AG04450 (cell line): ENCODE results near the gene UBE2F. TPM values are rescaled to one million over a fixed set of nuclear protein-coding genes. Genes with fewer than 3 reads are reported as not detected.

ENCODE experiments used
- CTCF ChIA-PET: fragments of 300-600, 350-600 bp; formaldehyde crosslinking; extraction: SDS; loops from one replicate; lab custom pipeline; 2022; ENCODE audit warnings: antibody characterized with exemption, inconsistent platforms; lab: Charles Lee
- POLR2A ChIA-PET: fragments of 350-600 bp; formaldehyde crosslinking; extraction: SDS; loops from one replicate; lab custom pipeline; 2021; ENCODE audit warnings: antibody characterized with exemption, inconsistent platforms; lab: Yijun Ruan, JAX
- DNase-seq: peaks from one replicate; pipeline ENCODE4 v3.0.0-alpha.2; 2011; ENCODE audit warnings: low read depth, low spot score
- H3K27ac ChIP-seq: one replicate; pipeline ENCODE4 v1.5.1; 2012; ENCODE audit warnings: low read depth, low read length, control low read depth
- H3K27me3 ChIP-seq: one replicate; pipeline ENCODE4 v1.6.0; 2012; ENCODE audit warnings: low read length; ENCODE audit not compliant: control insufficient read depth, insufficient read depth
- H3K4me3 ChIP-seq: 2 replicates; pipeline ENCODE4 v1.5.1; 2011; ENCODE audit warnings: mild to moderate bottlenecking, low read depth, low read length, control low read depth
- H3K9me3 ChIP-seq: 2 replicates; pipeline ENCODE4 v1.5.1; 2012; ENCODE audit warnings: low read length; ENCODE audit not compliant: control insufficient read depth, insufficient read depth
- polyA minus RNA-seq: library from RNA; depleted of rRNA, polyadenylated mRNA; stranded (reverse); fragments of >200 nt; gene quantifications from 2 replicates; pipeline ENCODE4 v1.2.3, GENCODE V29; 2011; rRNA and poly(A)+ RNA removed
- polyA plus RNA-seq: library from polyadenylated mRNA; depleted of rRNA; stranded (reverse); fragments of >200 nt; gene quantifications from 2 replicates; pipeline ENCODE4 v1.2.3, GENCODE V29; 2011; rRNA removed
- TF ChIP-seq, protein P1 (sequence below): IDR thresholded peaks from 2 replicates; pipeline ENCODE4 v1.5.1; 2011; ENCODE audit warnings: low read depth, low read length, control low read depth, inconsistent platforms

UBE2F gene, protein sequence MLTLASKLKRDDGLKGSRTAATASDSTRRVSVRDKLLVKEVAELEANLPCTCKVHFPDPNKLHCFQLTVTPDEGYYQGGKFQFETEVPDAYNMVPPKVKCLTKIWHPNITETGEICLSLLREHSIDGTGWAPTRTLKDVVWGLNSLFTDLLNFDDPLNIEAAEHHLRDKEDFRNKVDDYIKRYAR
- polyA plus RNA-seq (91.8 and 119 TPM in 2 replicates), polyA minus RNA-seq (34.3 and 42.1 TPM in 2 replicates)

DNA sequence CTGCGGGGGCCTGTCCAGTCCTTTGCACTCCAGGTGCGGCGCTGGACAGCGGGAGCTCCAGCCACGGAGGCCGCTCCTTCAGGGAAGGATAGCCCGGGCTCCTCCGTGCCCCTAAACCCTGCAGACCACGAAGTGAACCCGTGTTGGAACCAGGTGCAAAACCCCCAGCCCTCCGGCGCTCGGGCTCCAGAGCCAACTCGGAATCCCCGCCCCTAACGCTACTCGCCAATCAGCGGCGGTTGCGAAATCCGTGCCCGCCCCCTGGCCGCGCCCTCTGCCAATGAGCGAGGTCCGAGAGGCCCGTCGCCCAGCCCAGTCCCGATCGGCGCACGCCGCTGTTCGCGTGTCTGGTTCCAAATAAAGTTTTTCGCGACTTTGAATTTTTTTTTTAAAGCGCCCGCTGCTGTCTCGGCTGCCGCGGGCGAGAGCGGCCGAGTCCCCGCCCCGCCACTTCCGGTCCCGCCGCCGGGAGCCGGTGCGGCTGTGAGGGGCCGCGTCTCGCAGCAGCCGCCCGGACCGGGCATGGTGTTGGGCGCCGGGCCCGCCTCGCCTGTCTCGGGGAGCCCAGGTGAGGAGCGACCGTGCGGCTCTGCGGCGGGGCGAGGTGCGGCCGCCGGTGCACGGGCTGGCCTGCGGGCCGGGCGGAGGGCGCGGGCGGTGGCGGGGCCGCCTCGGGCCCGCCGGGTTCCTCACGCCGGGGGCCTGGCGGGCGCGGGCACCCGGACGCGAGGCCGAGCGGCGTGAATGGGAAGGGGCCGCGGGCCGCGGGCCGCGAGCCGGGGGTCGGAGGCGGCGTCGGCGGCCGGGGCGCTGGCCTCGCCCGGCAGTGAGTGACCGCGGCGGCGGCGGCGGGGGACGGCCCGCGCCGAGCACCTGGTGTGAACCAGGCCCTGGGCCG, at the start of gene UBE2F:
TSS of gene UBE2F (plus strand) at position 450 of the 898 bp plus-strand sequence. CDS start 6,094 bp downstream, outside the sequence.
- TF ChIP-seq, protein P1, sequence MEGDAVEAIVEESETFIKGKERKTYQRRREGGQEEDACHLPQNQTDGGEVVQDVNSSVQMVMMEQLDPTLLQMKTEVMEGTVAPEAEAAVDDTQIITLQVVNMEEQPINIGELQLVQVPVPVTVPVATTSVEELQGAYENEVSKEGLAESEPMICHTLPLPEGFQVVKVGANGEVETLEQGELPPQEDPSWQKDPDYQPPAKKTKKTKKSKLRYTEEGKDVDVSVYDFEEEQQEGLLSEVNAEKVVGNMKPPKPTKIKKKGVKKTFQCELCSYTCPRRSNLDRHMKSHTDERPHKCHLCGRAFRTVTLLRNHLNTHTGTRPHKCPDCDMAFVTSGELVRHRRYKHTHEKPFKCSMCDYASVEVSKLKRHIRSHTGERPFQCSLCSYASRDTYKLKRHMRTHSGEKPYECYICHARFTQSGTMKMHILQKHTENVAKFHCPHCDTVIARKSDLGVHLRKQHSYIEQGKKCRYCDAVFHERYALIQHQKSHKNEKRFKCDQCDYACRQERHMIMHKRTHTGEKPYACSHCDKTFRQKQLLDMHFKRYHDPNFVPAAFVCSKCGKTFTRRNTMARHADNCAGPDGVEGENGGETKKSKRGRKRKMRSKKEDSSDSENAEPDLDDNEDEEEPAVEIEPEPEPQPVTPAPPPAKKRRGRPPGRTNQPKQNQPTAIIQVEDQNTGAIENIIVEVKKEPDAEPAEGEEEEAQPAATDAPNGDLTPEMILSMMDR = no peak
- no peak within 1 kb of the TSS for H3K27ac ChIP-seq
- CTCF ChIA-PET = no interaction called here
- peaks cover 14% of the 10 kb centered on the region for H3K9me3 ChIP-seq
- POLR2A ChIA-PET = no interaction called here
- peak; percentile 91 for DNase-seq
- H3K27me3 ChIP-seq = no peaks in the 10 kb centered on the region
- peak within 1 kb of the TSS; percentile 81 for H3K4me3 ChIP-seq

DNA sequence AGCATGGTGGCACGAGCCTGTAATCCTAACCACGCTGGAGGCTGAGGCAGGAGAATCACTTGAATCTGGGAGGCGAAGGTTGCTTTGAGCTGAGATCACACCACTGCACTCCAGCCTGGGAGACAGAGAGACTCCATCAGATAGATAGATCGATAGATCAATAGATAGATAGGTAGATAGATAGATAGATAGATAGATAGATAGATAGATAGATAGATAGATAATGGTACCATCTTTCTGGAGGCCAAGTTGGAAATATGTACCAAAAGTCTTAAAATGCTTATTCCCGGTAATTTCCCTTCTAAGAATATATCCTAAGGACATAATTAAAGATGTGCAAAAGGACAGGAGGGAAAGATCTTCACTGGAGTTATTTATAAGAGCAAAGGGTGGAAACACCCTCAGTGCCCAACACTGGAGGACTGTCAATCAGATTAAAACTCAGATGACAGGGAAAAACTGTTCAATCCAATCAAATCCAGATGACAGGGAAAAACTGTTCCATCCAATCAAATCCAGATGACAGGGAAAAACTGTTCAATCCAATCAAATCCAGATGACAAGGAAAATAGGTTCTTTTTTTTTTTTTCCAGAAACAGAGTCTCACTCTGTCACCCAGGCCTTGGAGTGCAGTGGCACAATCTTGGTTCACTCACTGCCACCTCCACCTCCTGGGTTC, 49.0 kb upstream of the UBE2F start:
- no peak for DNase-seq
- H3K27ac ChIP-seq = no peak overlapping the region
- CTCF ChIA-PET = no interaction called here

DNA sequence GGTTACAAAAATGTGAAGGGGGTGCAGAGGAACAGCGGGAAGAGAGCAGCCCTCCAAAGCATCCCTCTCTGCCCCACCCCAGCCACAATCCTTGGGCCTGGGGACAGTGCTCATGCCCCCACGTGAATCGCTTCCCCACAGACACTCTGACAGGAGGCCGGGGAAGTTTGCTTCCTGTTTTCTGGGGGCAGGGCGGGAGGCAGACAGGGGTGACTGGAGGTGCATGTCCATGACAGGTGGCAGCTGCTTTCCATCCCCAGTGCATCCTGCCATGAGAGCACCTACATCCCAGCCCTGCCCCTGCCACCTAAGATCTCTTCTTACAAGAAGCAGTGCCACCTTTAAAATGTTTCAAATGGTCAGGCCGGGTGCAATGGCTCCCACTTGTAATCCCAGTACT, 47.2 kb upstream of the UBE2F start:
- Histone ChIP-seq H3K27me3 (no peaks in the 10 kb centered on the region), H3K9me3 (no peaks in the 10 kb centered on the region; the same call in 1 of the 2 replicates), H3K27ac (no peak overlapping the region), H3K4me3 (no peak overlapping the region)
- DNase-seq = no peak
- TF ChIP-seq, protein P1 = no peak
- CTCF ChIA-PET = no interaction called here
- POLR2A ChIA-PET = no interaction called here

More for the DNA sequence above, 49.0 kb upstream of the UBE2F start:
- Histone ChIP-seq H3K27me3 (no peaks in the 10 kb centered on the region), H3K9me3 (no peaks in the 10 kb centered on the region), H3K4me3 (no peak overlapping the region)
- POLR2A ChIA-PET = no interaction called here
- TF ChIP-seq, protein P1 = no peak

DNA sequence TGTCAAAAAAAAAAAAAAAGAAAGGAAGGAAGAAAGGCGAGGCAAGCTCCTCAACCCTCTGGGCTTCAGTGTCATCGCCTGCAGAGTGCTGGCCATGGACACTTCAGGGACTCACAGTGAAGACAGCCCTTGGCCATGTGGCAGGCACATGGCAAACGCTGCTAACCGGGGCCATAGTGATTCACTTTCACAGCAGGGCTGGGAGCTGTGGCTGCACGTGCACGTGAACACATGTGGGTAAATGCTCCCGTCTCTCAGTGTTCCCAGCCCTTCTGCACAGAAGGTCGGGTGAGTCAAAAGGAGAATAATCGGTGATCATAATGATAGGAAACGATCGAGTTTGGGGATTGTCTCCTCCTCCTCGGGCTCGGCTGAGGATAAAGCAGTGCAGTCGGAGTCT, 46.1 kb upstream of the UBE2F start:
- CTCF ChIA-PET = interaction anchor here (0.7 kb wide), 1 partner anchor 261 kb away, joined by 6 read pairs; no protein-coding TSS in a partner anchor
- Histone ChIP-seq H3K9me3 (no peaks in the 10 kb centered on the region; the same call in 1 of the 2 replicates), H3K27ac (no peak overlapping the region), H3K27me3 (no peaks in the 10 kb centered on the region), H3K4me3 (no peak overlapping the region)
- no peak for DNase-seq
- TF ChIP-seq, protein P1 = no peak
- POLR2A ChIA-PET = no interaction called here
